ENCODE data around the gene COX5A. TPM values are rescaled to one million over a fixed set of nuclear protein-coding genes. Genes with fewer than 3 reads are reported as not detected.

The COX5A gene
- total RNA-seq, 6 experiments from 2014 or later, result 130 to 169 (median 141) TPM

- H3K36me3 ChIP-seq, result peaks cover 0 to 8% (median 0%) of the 10 kb centered on the region in 4 donors
- no peak overlapping the region for H3K4me3 ChIP-seq
- TF ChIP-seq POLR2A (IDR thresholded peaks at IDR 0.05), result no peak
- peak in 2 of 4 donors; percentile 15 to 17 for TF ChIP-seq CTCF (IDR thresholded peaks at IDR 0.05)
- peaks cover 0 to 29% (median 8%) of the 10 kb centered on the region in 4 donors for H3K4me1 ChIP-seq
- ATAC-seq (peak; percentile 55 to 70 (median 61)), DNase-seq (peak; percentile 82 to 88 (median 85))
- no peaks in the 10 kb centered on the region for H3K9me3 ChIP-seq
- 30% methylated on average over 3 of the region's 3 CpGs for WGBS (ENCODE audit: insufficient coverage, low coverage, low lambda C conversion rate, missing lambda C conversion rate)
- H3K27me3 ChIP-seq, result no peaks in the 10 kb centered on the region
- intact Hi-C loops (cut with DNase I), result no loop called here
- peak overlapping the region in 2 of 3 donors; percentile 3 to 74 for H3K27ac ChIP-seq
Observed at GRCh38 chr15:74892313-74892712, 45.6 kb downstream of the COX5A start.

- Histone ChIP-seq H3K27ac (peak overlapping the region in 2 of 3 donors; percentile 3 to 74), H3K36me3 (peaks cover 0 to 2% (median 0%) of the 10 kb centered on the region in 4 donors), H3K27me3 (no peaks in the 10 kb centered on the region)
Observed at GRCh38 chr15:74891469-74891868, 46.4 kb downstream of the COX5A start.

GRCh38 chr15:74890665-74890960 lies 47.3 kb downstream of the COX5A start:
- TF ChIP-seq CTCF (IDR thresholded peaks at IDR 0.05) (no peak), POLR2A (IDR thresholded peaks at IDR 0.05) (no peak)
- peak overlapping the region; percentile 94 to 99 (median 97) for H3K4me3 ChIP-seq
- H3K27ac ChIP-seq, result peak overlapping the region in 2 of 3 donors; percentile 74 to 90
- no peaks in the 10 kb centered on the region for H3K36me3 ChIP-seq
- WGBS (ENCODE audit: insufficient coverage, low coverage, low lambda C conversion rate, missing lambda C conversion rate), result 0% methylated on average over 1 of the region's 1 CpG
- H3K9me3 ChIP-seq, result no peaks in the 10 kb centered on the region
- intact Hi-C loops (cut with DNase I), result no loop called here
- ATAC-seq, result peak in 1 of 4 donors; percentile 1
- no peaks in the 10 kb centered on the region for H3K27me3 ChIP-seq
- peaks cover 0 to 29% (median 8%) of the 10 kb centered on the region in 4 donors for H3K4me1 ChIP-seq
- no peak for DNase-seq

More at GRCh38 chr15:74891469-74891868, 46.4 kb downstream of the COX5A start:
- intact Hi-C loops (cut with DNase I), result no loop called here
- peak; percentile 31 to 70 (median 41) for ATAC-seq
- Histone ChIP-seq H3K4me1 (peaks cover 0 to 29% (median 8%) of the 10 kb centered on the region in 4 donors), H3K9me3 (no peaks in the 10 kb centered on the region), H3K4me3 (no peak overlapping the region)
- TF ChIP-seq POLR2A (IDR thresholded peaks at IDR 0.05) (no peak), CTCF (IDR thresholded peaks at IDR 0.05) (no peak)
- peak; percentile 40 to 83 (median 77) for DNase-seq
- 24% methylated on average over 2 of the region's 3 CpGs for WGBS (ENCODE audit: insufficient coverage, low coverage, low lambda C conversion rate, missing lambda C conversion rate)

GRCh38 chr15:74889883-74890664 lies 47.8 kb downstream of the COX5A start, which contains the start of gene MPI:
Gene MPI, plus strand, starts transcription at chr15:74890042. Its CDS starts 32 bp downstream, at chr15:74890074.
- Histone ChIP-seq H3K27ac (peak within 1 kb of the TSS; percentile 50 to 90 (median 74)), H3K4me3 (peak within 1 kb of the TSS; percentile 94 to 99 (median 97)), H3K36me3 (no peaks in the 10 kb centered on the region), H3K4me1 (peaks cover 0 to 29% (median 8%) of the 10 kb centered on the region in 4 donors), H3K27me3 (no peaks in the 10 kb centered on the region), H3K9me3 (no peaks in the 10 kb centered on the region)
- peak; percentile 88 to 90 (median 89) for DNase-seq
- TF ChIP-seq POLR2A (IDR thresholded peaks at IDR 0.05) (peak; percentile 50), CTCF (IDR thresholded peaks at IDR 0.05) (peak in 1 of 4 donors; percentile 14)
- intact Hi-C loops (cut with DNase I), result no loop called here
- 2% methylated on average over 9 of the region's 47 CpGs for WGBS (ENCODE audit: insufficient coverage, low coverage, low lambda C conversion rate, missing lambda C conversion rate)
- peak; percentile 85 to 94 (median 90) for ATAC-seq

Data from right lobe of liver (tissue), 6 donors.